NCI-H1105 (cell line): ENCODE measurements around the gene LYRM9.
"Not testable (repeated sequence)": the region's sequence is repeated elsewhere in the genome, so short reads cannot be mapped to it uniquely, and the experiment has no call there.

Experiments used
- DNase-seq: peaks from one replicate; lab custom pipeline; 2025; lab: John Stamatoyannopoulos, UW

Gene LYRM9

DNA sequence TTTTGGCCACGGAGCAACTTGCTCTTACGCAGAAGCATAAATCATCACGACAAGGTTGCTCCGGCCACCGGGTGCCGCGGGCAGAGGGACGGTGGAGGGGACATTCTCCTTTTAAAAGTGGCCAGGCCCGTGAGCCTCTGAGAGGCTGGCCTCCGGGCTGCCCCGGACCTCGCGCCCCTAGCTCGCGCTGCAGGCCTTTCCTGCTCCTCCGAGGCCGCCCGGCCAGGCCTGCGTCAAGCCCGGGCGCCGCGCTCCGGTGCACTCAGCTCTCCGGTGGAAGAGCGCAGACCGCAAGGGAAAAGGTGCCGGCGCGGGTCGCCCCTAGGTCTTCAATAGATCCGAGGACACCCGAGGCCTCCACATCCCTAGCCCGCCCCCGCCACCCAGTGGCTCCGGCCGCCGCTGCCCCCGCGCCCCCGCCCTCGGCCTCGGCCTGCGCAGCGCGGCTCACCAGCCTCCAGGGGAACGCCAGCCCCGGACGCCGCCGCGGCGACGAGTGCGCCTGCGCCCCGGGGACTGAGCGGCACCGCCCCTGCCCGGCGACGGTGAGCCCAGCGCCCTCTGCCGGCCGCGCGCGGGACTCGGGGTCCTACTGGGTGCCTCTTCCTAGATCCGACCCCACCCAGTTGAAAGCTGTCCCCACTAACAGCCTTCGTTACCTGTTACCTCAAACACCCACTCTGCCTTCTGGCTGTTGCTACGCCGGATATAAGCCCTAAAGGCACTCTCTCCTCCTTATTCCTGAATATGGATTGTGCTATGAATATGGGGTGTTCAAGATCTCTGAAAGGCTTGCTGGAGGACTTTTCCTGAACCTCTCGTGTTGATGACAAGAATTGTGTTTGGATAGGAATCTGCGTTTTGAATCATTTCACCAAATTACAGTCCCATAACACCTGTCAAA is at the start of gene LYRM9:
TSS of gene LYRM9 (minus strand) at position 500 of the 904 bp plus-strand sequence. CDS start 10,671 bp downstream, outside the sequence.
- peak; percentile 77 for DNase-seq

GRCh38 chr17:27940503-27941428 is 47.6 kb upstream of the LYRM9 start:
- DNase-seq: no peak

GRCh38 chr17:27939474-27940465 is 46.6 kb upstream of the LYRM9 start:
- no peak for DNase-seq

GRCh38 chr17:27938864-27939263 is 45.7 kb upstream of the LYRM9 start:
- DNase-seq: no peak

DNA sequence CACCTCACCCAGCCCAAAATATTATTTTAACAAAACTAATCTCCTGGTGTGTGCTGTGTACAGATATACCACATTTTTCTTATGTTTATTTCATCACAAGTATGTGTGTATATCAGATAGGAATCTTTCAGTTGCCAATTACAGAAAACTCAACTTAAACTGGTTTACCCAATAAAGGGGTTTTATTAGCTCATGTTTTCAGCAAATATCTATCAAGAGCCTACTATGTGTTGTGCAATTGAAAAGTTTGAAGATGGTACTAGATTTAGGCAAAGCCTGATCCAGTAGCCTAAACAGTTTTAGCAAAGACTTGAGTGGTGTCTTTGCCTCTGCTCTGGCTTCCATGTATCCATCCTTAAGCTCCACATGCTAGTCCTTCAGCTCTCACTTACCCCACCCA is 45.1 kb upstream of the LYRM9 start:
- DNase-seq: no peak

GRCh38 chr17:27937025-27937546 is 43.9 kb upstream of the LYRM9 start:
- DNase-seq: no peak

GRCh38 chr17:27930000-27930399 is 36.8 kb upstream of the LYRM9 start:
- no peak for DNase-seq

DNA sequence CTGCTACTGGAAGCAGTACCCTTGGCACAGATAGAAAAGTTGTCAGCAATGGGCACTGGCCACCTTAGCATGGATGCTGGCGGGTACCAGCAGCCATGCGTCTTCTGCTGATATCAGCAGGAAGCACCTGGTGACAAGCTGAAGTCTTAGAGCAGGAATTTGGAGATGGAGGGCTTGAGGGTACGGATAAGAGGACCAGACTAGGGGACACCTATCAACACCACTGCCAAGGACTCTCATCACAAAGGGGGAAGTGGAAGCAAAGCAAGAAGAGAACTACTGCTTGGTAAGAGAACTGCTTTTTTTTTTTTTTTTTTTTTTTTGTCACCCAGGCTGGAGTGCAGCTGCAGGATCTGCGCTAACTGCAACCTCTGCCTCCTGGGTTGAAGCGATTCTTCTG is 35.4 kb upstream of the LYRM9 start:
- no peak for DNase-seq

GRCh38 chr17:27927781-27928180 is 34.6 kb upstream of the LYRM9 start:
- DNase-seq: no peak

- no peak for DNase-seq
These were observed 28.4 kb upstream of the LYRM9 start for GRCh38 chr17:27921599-27921998.

DNA sequence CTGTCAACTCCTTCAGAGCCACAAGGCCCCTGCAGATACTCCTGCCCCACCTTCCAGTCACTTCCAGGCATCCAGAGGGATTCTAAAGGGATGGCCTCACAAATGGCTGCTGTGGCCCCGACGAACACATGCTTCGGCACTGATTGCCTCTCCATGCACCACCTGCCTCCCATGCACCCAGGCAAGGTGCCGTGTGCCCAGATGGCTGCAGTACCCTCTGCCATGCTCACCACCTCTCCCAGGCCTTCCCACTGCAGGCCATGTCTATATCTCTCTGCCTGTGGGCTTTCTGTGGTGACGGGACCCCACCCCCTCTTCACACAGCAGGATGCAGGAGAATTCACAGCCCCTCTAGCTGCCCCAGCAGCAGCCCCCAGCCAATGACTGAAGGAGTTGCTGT is 27.9 kb upstream of the LYRM9 start:
- DNase-seq: no peak

DNA sequence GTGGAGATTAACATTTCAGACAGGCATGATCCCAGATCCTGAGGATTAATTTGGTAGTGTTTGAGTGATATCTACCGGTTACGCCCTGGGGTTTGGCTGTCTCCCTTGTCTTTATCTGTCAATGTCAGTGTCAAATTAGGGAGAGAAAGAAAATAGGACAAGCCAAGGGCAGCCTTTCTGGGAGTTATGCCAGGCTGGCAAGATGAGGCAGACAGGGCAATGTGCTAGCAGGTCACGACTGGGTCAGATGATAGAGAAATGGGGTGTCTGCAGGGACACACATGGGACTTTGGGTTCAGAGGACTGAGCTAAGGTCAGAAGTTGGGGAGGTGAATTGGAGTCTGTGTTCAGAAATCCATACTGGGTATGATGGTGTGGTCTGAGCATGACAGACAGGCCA is 27.4 kb upstream of the LYRM9 start:
- DNase-seq: no peak

GRCh38 chr17:27919079-27919478 is 25.9 kb upstream of the LYRM9 start:
- DNase-seq: no peak

- no peak for DNase-seq
These were observed 25.3 kb upstream of the LYRM9 start for GRCh38 chr17:27918498-27918897.

DNA sequence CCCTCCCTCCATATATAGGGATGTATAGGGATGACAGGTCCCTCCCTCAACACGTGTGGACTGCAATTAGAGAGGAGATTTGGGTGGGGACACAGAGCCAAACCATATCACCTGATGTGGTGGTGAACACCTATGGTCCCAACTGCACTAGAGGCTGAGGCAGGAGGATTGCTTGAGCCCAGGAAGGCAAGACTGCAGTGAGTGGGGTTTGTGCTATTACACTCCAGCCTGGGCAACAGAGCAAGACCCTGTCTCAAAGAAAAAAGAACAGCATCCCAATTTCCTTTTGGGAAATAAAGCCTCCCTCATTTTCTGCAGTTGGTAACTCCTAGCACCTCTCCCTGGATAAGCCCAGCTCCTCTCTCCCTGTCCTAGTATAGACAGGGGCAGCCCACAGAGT is 23.8 kb upstream of the LYRM9 start:
- DNase-seq: no peak

DNA sequence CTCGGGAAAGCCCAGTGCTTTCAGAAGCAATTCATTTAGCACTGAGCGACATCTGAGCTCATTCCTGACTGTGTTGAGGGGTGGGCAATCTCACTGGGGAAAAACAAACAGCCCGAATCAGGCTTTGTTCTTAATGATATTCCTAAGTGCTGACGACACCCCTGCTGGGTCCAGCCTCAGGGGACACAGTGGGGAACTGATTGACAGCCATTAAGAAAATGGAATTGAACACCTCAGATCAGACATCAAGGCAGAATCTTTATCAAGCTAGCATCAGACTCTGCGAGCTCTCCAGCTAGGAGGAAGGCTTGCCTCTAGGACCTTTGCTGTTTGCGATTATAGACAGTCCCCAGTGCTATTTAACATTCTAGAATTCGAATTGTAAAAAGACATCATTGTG is 22.5 kb upstream of the LYRM9 start:
- no peak for DNase-seq

- DNase-seq: no peak
These were observed 21.2 kb upstream of the LYRM9 start for GRCh38 chr17:27914382-27914781.

DNA sequence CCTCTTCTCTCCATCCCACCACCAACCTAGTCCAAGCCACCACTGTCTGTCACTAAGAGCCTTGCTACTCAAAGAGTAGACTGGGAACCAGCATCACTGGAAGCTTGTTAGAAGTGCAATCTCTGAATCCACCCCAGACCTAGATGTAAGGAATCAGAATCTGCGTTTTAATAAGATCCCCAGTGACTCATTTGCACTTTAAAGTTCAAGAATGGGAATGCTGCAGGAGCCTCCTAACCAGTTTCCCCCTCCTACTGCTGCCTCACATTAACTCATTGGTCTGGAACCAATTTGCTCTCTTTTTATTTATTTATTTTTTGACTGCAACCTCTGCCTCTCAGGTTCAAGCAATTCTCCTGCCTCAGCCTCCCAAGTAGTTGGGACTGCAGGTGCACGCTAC is 19.8 kb upstream of the LYRM9 start:
- DNase-seq: no peak

GRCh38 chr17:27912299-27912698 is 19.1 kb upstream of the LYRM9 start:
- not testable (repeated sequence) for DNase-seq

DNA sequence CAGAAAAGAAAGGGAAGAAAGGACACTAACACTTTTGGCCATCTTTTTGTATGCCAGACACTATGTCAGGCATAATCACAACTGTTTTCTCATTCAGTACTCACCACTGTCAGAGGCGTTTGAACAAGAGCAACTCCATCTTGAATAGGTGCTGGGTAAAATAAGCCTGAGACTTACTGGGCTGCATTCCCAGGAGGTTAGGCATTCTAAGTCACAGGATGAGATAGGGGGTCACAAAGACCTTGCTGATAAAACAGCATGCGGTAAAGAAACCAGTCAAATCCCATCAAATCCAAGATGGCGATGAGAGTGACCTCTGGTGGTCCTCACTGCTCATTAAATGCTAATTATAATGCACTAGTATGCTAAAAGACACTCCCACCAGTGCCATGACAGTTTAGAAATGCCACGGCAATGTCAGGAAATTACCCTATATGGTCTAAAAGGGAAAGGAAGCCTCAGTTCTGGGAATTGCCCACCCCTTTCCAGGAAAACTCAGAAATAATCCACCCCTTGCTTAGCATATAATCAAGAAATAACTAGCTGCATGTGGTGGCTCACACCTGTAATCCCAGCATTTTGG is 14.9 kb upstream of the LYRM9 start:
- DNase-seq: no peak

- DNase-seq: peak; percentile 20
These were observed 13.5 kb upstream of the LYRM9 start for GRCh38 chr17:27906623-27907022.
